Effector CD8-positive, alpha-beta T cell (primary cell): ENCODE data around the gene PTH2R.
"Not testable (repeated sequence)": the region's sequence is repeated elsewhere in the genome, so short reads cannot be mapped to it uniquely, and the experiment has no call there.

Experiments used
- DNase-seq: peaks from one replicate; lab custom pipeline; 2025; lab: John Stamatoyannopoulos, UW
- total RNA-seq, 4 experiments: gene quantifications; one replicate each; lab custom pipeline; 2026; lab: John Stamatoyannopoulos, UW

Gene PTH2R
- total RNA-seq: 0 to 0.18 (median 0.06) reads per million in 4 experiments

GRCh38 chr2:208406474-208407451, at the start of gene PTH2R:
Gene PTH2R (plus strand): TSS chr2:208406792. CDS start chr2:208407044, 252 bp downstream.
- no peak for DNase-seq

GRCh38 chr2:208356846-208357574, 49.6 kb upstream of the PTH2R start:
- DNase-seq: no peak

GRCh38 chr2:208358758-208359631, 47.6 kb upstream of the PTH2R start:
- DNase-seq: no peak

GRCh38 chr2:208359632-208359986, 47.0 kb upstream of the PTH2R start:
- DNase-seq: no peak

- DNase-seq: no peak
Observed at GRCh38 chr2:208360259-208361076, 46.1 kb upstream of the PTH2R start.

GRCh38 chr2:208361077-208361441, 45.5 kb upstream of the PTH2R start:
- no peak for DNase-seq

- no peak for DNase-seq
Observed at GRCh38 chr2:208363485-208363884, 43.1 kb upstream of the PTH2R start.

GRCh38 chr2:208366215-208367127, 40.1 kb upstream of the PTH2R start:
- no peak for DNase-seq

GRCh38 chr2:208369091-208369490, 37.5 kb upstream of the PTH2R start:
- DNase-seq: no peak

- DNase-seq: no peak
Observed at GRCh38 chr2:208370881-208371633, 35.5 kb upstream of the PTH2R start.

GRCh38 chr2:208371634-208371935, 35.0 kb upstream of the PTH2R start:
- no peak for DNase-seq

GRCh38 chr2:208373460-208374089, 33.0 kb upstream of the PTH2R start:
- DNase-seq: no peak

- DNase-seq: no peak
Observed at GRCh38 chr2:208375491-208376068, 31.0 kb upstream of the PTH2R start.

- DNase-seq: not testable (repeated sequence)
Observed at GRCh38 chr2:208377344-208377860, 29.2 kb upstream of the PTH2R start.

- no peak for DNase-seq
Observed at GRCh38 chr2:208379192-208379591, 27.4 kb upstream of the PTH2R start.

GRCh38 chr2:208384637-208385036, 22.0 kb upstream of the PTH2R start:
- no peak for DNase-seq

- DNase-seq: no peak
Observed at GRCh38 chr2:208386541-208386940, 20.1 kb upstream of the PTH2R start.

GRCh38 chr2:208389940-208390339, 16.7 kb upstream of the PTH2R start:
- DNase-seq: no peak
